ENCODE measurements around the gene IL4R. TPM values are rescaled to one million over a fixed set of nuclear protein-coding genes. Genes with fewer than 3 reads are reported as not detected.
"Not testable (repeated sequence)": the region's sequence is repeated elsewhere in the genome, so short reads cannot be mapped to it uniquely, and the experiment has no call there.

Gene IL4R
- polyA plus RNA-seq, 2 donors: 51.1 to 60.0 TPM

GRCh38 chr16:27287887-27288286 lies 25.9 kb upstream of the IL4R start:
- Histone ChIP-seq H3K4me3 (ENCODE audit: low read depth in 1 of 2, low read length in 2 of 2) (no peak overlapping the region), H3K36me3 (ENCODE audit: control insufficient read depth in 2 of 2, insufficient read depth in 2 of 2, low read length in 1 of 2) (no peaks in the 10 kb centered on the region), H3K9me3 (ENCODE audit: control insufficient read depth in 2 of 2, insufficient read depth in 1 of 2, low read depth in 1 of 2, low read length in 1 of 2) (no peaks in the 10 kb centered on the region), H3K27me3 (ENCODE audit: control insufficient read depth in 1 of 2, insufficient read depth in 2 of 2, low read length in 2 of 2) (no peaks in the 10 kb centered on the region), H3K4me1 (ENCODE audit: control insufficient read depth in 2 of 2, insufficient read depth in 2 of 2, low read length in 1 of 2) (peaks cover 2 to 6% of the 10 kb centered on the region in 2 donors), H3K27ac (ENCODE audit: low read depth in 2 of 2, low read length in 1 of 2) (no peak overlapping the region)
- 86 to 90% methylated on average over 11 of the region's 11 CpGs for WGBS, 2 donors

GRCh38 chr16:27288313-27288712 lies 25.5 kb upstream of the IL4R start:
- H3K27me3 ChIP-seq (ENCODE audit: control insufficient read depth in 1 of 2, insufficient read depth in 2 of 2, low read length in 2 of 2); H3K36me3 ChIP-seq (ENCODE audit: control insufficient read depth in 2 of 2, insufficient read depth in 2 of 2, low read length in 1 of 2); H3K27ac ChIP-seq (ENCODE audit: low read depth in 2 of 2, low read length in 1 of 2); H3K4me3 ChIP-seq (ENCODE audit: low read depth in 1 of 2, low read length in 2 of 2); H3K9me3 ChIP-seq (ENCODE audit: control insufficient read depth in 2 of 2, insufficient read depth in 1 of 2, low read depth in 1 of 2, low read length in 1 of 2); H3K4me1 ChIP-seq (ENCODE audit: control insufficient read depth in 2 of 2, insufficient read depth in 2 of 2, low read length in 1 of 2): not testable (repeated sequence)
- WGBS, 2 donors: 90 to 95% methylated on average over 6 of the region's 6 CpGs

- no peak overlapping the region for H3K27ac ChIP-seq (ENCODE audit: low read depth in 2 of 2, low read length in 1 of 2)
- H3K36me3 ChIP-seq (ENCODE audit: control insufficient read depth in 2 of 2, insufficient read depth in 2 of 2, low read length in 1 of 2): no peaks in the 10 kb centered on the region
- no peaks in the 10 kb centered on the region for H3K9me3 ChIP-seq (ENCODE audit: control insufficient read depth in 2 of 2, insufficient read depth in 1 of 2, low read depth in 1 of 2, low read length in 1 of 2)
- WGBS, 2 donors: 70 to 80% methylated on average over 6 of the region's 6 CpGs
- H3K4me1 ChIP-seq (ENCODE audit: control insufficient read depth in 2 of 2, insufficient read depth in 2 of 2, low read length in 1 of 2): peaks cover 2 to 6% of the 10 kb centered on the region in 2 donors
- H3K4me3 ChIP-seq (ENCODE audit: low read depth in 1 of 2, low read length in 2 of 2): no peak overlapping the region
- no peaks in the 10 kb centered on the region for H3K27me3 ChIP-seq (ENCODE audit: control insufficient read depth in 1 of 2, insufficient read depth in 2 of 2, low read length in 2 of 2)
Observed at GRCh38 chr16:27289669-27290068, 24.1 kb upstream of the IL4R start.

GRCh38 chr16:27290562-27290961 lies 23.2 kb upstream of the IL4R start:
- Histone ChIP-seq H3K9me3 (ENCODE audit: control insufficient read depth in 2 of 2, insufficient read depth in 1 of 2, low read depth in 1 of 2, low read length in 1 of 2) (no peaks in the 10 kb centered on the region), H3K4me3 (ENCODE audit: low read depth in 1 of 2, low read length in 2 of 2) (no peak overlapping the region), H3K36me3 (ENCODE audit: control insufficient read depth in 2 of 2, insufficient read depth in 2 of 2, low read length in 1 of 2) (no peaks in the 10 kb centered on the region), H3K27me3 (ENCODE audit: control insufficient read depth in 1 of 2, insufficient read depth in 2 of 2, low read length in 2 of 2) (no peaks in the 10 kb centered on the region), H3K4me1 (ENCODE audit: control insufficient read depth in 2 of 2, insufficient read depth in 2 of 2, low read length in 1 of 2) (peaks cover 2 to 6% of the 10 kb centered on the region in 2 donors), H3K27ac (ENCODE audit: low read depth in 2 of 2, low read length in 1 of 2) (no peak overlapping the region)

GRCh38 chr16:27291106-27291505 lies 22.7 kb upstream of the IL4R start:
- 75 to 76% methylated on average over 5 of the region's 5 CpGs for WGBS, 2 donors
- Histone ChIP-seq H3K4me3 (ENCODE audit: low read depth in 1 of 2, low read length in 2 of 2) (no peak overlapping the region), H3K27ac (ENCODE audit: low read depth in 2 of 2, low read length in 1 of 2) (no peak overlapping the region)

GRCh38 chr16:27291722-27292240 lies 22.0 kb upstream of the IL4R start:
- H3K4me1 ChIP-seq (ENCODE audit: control insufficient read depth in 2 of 2, insufficient read depth in 2 of 2, low read length in 1 of 2): peaks cover 0 to 2% of the 10 kb centered on the region in 2 donors
- no peaks in the 10 kb centered on the region for H3K27me3 ChIP-seq (ENCODE audit: control insufficient read depth in 1 of 2, insufficient read depth in 2 of 2, low read length in 2 of 2)
- no peak overlapping the region for H3K27ac ChIP-seq (ENCODE audit: low read depth in 2 of 2, low read length in 1 of 2)
- no peaks in the 10 kb centered on the region for H3K36me3 ChIP-seq (ENCODE audit: control insufficient read depth in 2 of 2, insufficient read depth in 2 of 2, low read length in 1 of 2)
- 94 to 96% methylated on average over 4 of the region's 4 CpGs for WGBS, 2 donors
- no peak overlapping the region for H3K4me3 ChIP-seq (ENCODE audit: low read depth in 1 of 2, low read length in 2 of 2)
- H3K9me3 ChIP-seq (ENCODE audit: control insufficient read depth in 2 of 2, insufficient read depth in 1 of 2, low read depth in 1 of 2, low read length in 1 of 2): no peaks in the 10 kb centered on the region

More at GRCh38 chr16:27291106-27291505, 22.7 kb upstream of the IL4R start:
- H3K36me3 ChIP-seq (ENCODE audit: control insufficient read depth in 2 of 2, insufficient read depth in 2 of 2, low read length in 1 of 2): no peaks in the 10 kb centered on the region
- no peaks in the 10 kb centered on the region for H3K9me3 ChIP-seq (ENCODE audit: control insufficient read depth in 2 of 2, insufficient read depth in 1 of 2, low read depth in 1 of 2, low read length in 1 of 2)
- no peaks in the 10 kb centered on the region for H3K27me3 ChIP-seq (ENCODE audit: control insufficient read depth in 1 of 2, insufficient read depth in 2 of 2, low read length in 2 of 2)
- H3K4me1 ChIP-seq (ENCODE audit: control insufficient read depth in 2 of 2, insufficient read depth in 2 of 2, low read length in 1 of 2): peaks cover 2 to 4% of the 10 kb centered on the region in 2 donors

- 60 to 65% methylated on average over 5 of the region's 5 CpGs for WGBS, 2 donors
Observed at GRCh38 chr16:27293343-27293742, 20.4 kb upstream of the IL4R start.

GRCh38 chr16:27298132-27298531 lies 15.6 kb upstream of the IL4R start:
- H3K4me1 ChIP-seq (ENCODE audit: control insufficient read depth in 2 of 2, insufficient read depth in 2 of 2, low read length in 1 of 2): no peaks in the 10 kb centered on the region
- H3K36me3 ChIP-seq (ENCODE audit: control insufficient read depth in 2 of 2, insufficient read depth in 2 of 2, low read length in 1 of 2): no peaks in the 10 kb centered on the region
- H3K4me3 ChIP-seq (ENCODE audit: low read depth in 1 of 2, low read length in 2 of 2): no peak overlapping the region
- H3K27ac ChIP-seq (ENCODE audit: low read depth in 2 of 2, low read length in 1 of 2): no peak overlapping the region
- 95 to 98% methylated on average over 5 of the region's 5 CpGs for WGBS, 2 donors
- no peaks in the 10 kb centered on the region for H3K27me3 ChIP-seq (ENCODE audit: control insufficient read depth in 1 of 2, insufficient read depth in 2 of 2, low read length in 2 of 2)
- H3K9me3 ChIP-seq (ENCODE audit: control insufficient read depth in 2 of 2, insufficient read depth in 1 of 2, low read depth in 1 of 2, low read length in 1 of 2): no peaks in the 10 kb centered on the region

More at GRCh38 chr16:27293343-27293742, 20.4 kb upstream of the IL4R start:
- Histone ChIP-seq H3K4me1 (ENCODE audit: control insufficient read depth in 2 of 2, insufficient read depth in 2 of 2, low read length in 1 of 2) (no peaks in the 10 kb centered on the region), H3K27ac (ENCODE audit: low read depth in 2 of 2, low read length in 1 of 2) (no peak overlapping the region), H3K4me3 (ENCODE audit: low read depth in 1 of 2, low read length in 2 of 2) (no peak overlapping the region), H3K9me3 (ENCODE audit: control insufficient read depth in 2 of 2, insufficient read depth in 1 of 2, low read depth in 1 of 2, low read length in 1 of 2) (no peaks in the 10 kb centered on the region), H3K27me3 (ENCODE audit: control insufficient read depth in 1 of 2, insufficient read depth in 2 of 2, low read length in 2 of 2) (no peaks in the 10 kb centered on the region), H3K36me3 (ENCODE audit: control insufficient read depth in 2 of 2, insufficient read depth in 2 of 2, low read length in 1 of 2) (no peaks in the 10 kb centered on the region)

GRCh38 chr16:27301236-27301861 lies 12.4 kb upstream of the IL4R start:
- no peaks in the 10 kb centered on the region for H3K36me3 ChIP-seq (ENCODE audit: control insufficient read depth in 2 of 2, insufficient read depth in 2 of 2, low read length in 1 of 2)
- WGBS, 2 donors: 94 to 95% methylated on average over 3 of the region's 3 CpGs
- peaks cover 0 to 2% of the 10 kb centered on the region in 2 donors for H3K4me1 ChIP-seq (ENCODE audit: control insufficient read depth in 2 of 2, insufficient read depth in 2 of 2, low read length in 1 of 2)
- no peak overlapping the region for H3K27ac ChIP-seq (ENCODE audit: low read depth in 2 of 2, low read length in 1 of 2)
- no peak overlapping the region for H3K4me3 ChIP-seq (ENCODE audit: low read depth in 1 of 2, low read length in 2 of 2)
- no peaks in the 10 kb centered on the region for H3K27me3 ChIP-seq (ENCODE audit: control insufficient read depth in 1 of 2, insufficient read depth in 2 of 2, low read length in 2 of 2)
- no peaks in the 10 kb centered on the region for H3K9me3 ChIP-seq (ENCODE audit: control insufficient read depth in 2 of 2, insufficient read depth in 1 of 2, low read depth in 1 of 2, low read length in 1 of 2)

GRCh38 chr16:27302126-27302525 lies 11.6 kb upstream of the IL4R start:
- Histone ChIP-seq H3K4me1 (ENCODE audit: control insufficient read depth in 2 of 2, insufficient read depth in 2 of 2, low read length in 1 of 2) (peaks cover 0 to 2% of the 10 kb centered on the region in 2 donors), H3K27ac (ENCODE audit: low read depth in 2 of 2, low read length in 1 of 2) (no peak overlapping the region), H3K4me3 (ENCODE audit: low read depth in 1 of 2, low read length in 2 of 2) (no peak overlapping the region), H3K27me3 (ENCODE audit: control insufficient read depth in 1 of 2, insufficient read depth in 2 of 2, low read length in 2 of 2) (no peaks in the 10 kb centered on the region), H3K36me3 (ENCODE audit: control insufficient read depth in 2 of 2, insufficient read depth in 2 of 2, low read length in 1 of 2) (no peaks in the 10 kb centered on the region), H3K9me3 (ENCODE audit: control insufficient read depth in 2 of 2, insufficient read depth in 1 of 2, low read depth in 1 of 2, low read length in 1 of 2) (no peaks in the 10 kb centered on the region)
- 88 to 91% methylated on average over 3 of the region's 3 CpGs for WGBS, 2 donors

All from esophagus (tissue), 2 donors.